SU-DHL-6 (cell line): ENCODE results near the gene NUDT7.

Source experiments
- CTCF ChIP-seq: fragments of 200-600 bp; sonication (generic); IDR thresholded peaks from one replicate; pipeline ENCODE4 v1.5.1; 2017; ENCODE audit warnings: antibody characterized with exemption, mild to moderate bottlenecking, low read length, moderate library complexity; ENCODE audit not compliant: insufficient read depth, poor library complexity, severe bottlenecking
- EZH2phosphoT487 ChIP-seq: fragments of 200-600 bp; sonication (generic), shearing (Covaris generic); conservative IDR thresholded peaks from 2 replicates; pipeline ENCODE4 v1.6.1; 2018; ENCODE audit warnings: mild to moderate bottlenecking, antibody characterized with exemption, low read length, moderate library complexity, mixed read lengths

GRCh38 chr16:77723108-77723514 is 797 bp downstream of the NUDT7 start:
- no peak for TF ChIP-seq CTCF
- no peak for TF ChIP-seq EZH2phosphoT487
